HepG2 (cell line): ENCODE results near the gene C11orf71. TPM values are rescaled to one million over a fixed set of nuclear protein-coding genes. Genes with fewer than 3 reads are reported as not detected.

Source experiments
- AHDC1 ChIP-seq: sonication (generic); formaldehyde crosslinking; IDR thresholded peaks from 2 replicates; pipeline ENCODE4 v1.5.1; 2020; ENCODE audit warnings: mild to moderate bottlenecking, missing genetic modification reagents, borderline replicate concordance
- AKNA ChIP-seq: sonication (generic); formaldehyde crosslinking; IDR thresholded peaks from 2 replicates; pipeline ENCODE4 v1.4.0; 2020; ENCODE audit warnings: missing genetic modification reagents, borderline replicate concordance
- HNF4G ChIP-seq, 2 experiments: sonication (generic) in 1 of 2; formaldehyde crosslinking in 1 of 2; IDR thresholded peaks; 2 replicates each; pipeline versions ENCODE4 v1.4.0 to v1.6.1; 2011 to 2020; ENCODE audit warnings: borderline replicate concordance in 2 of 2, low read depth in 2 of 2, mild to moderate bottlenecking in 2 of 2, low read length in 1 of 2, missing genetic modification reagents in 1 of 2, moderate library complexity in 1 of 2
- NR2C2 ChIP-seq: sonication (generic); formaldehyde crosslinking; IDR thresholded peaks from 2 replicates; pipeline ENCODE4 v1.4.0; 2020; ENCODE audit warnings: missing genetic modification reagents, mild to moderate bottlenecking, moderate library complexity, borderline replicate concordance
- TMF1 ChIP-seq: sonication (generic); formaldehyde crosslinking; IDR thresholded peaks from 2 replicates; pipeline ENCODE4 v1.8.1; 2022; ENCODE audit warnings: low read depth, missing genetic modification reagents
- TP53 ChIP-seq: sonication (generic); formaldehyde crosslinking; conservative IDR thresholded peaks from 2 replicates; pipeline ENCODE4 v1.4.0; 2020; ENCODE audit warnings: missing genetic modification reagents
- ZNF101 ChIP-seq: sonication (generic); formaldehyde crosslinking; IDR thresholded peaks from 2 replicates; pipeline ENCODE4 v1.4.0; 2020; ENCODE audit warnings: mild to moderate bottlenecking, low read depth, missing genetic modification reagents, borderline replicate concordance
- ZNF136 ChIP-seq: sonication (generic); formaldehyde crosslinking; IDR thresholded peaks from 2 replicates; pipeline ENCODE4 v1.8.1; 2022; ENCODE audit warnings: low read depth, mild to moderate bottlenecking, moderate library complexity, missing genetic modification reagents
- ZNF737 ChIP-seq: sonication (generic); formaldehyde crosslinking; IDR thresholded peaks from 2 replicates; pipeline ENCODE4 v1.5.0; 2020; ENCODE audit warnings: missing genetic modification reagents, mild to moderate bottlenecking, borderline replicate concordance
- ZNF784 ChIP-seq: sonication (generic); formaldehyde crosslinking; IDR thresholded peaks from 2 replicates; pipeline ENCODE4 v1.5.1; 2020; ENCODE audit warnings: missing genetic modification reagents, mild to moderate bottlenecking, borderline replicate concordance
- polyA plus RNA-seq, 8 experiments: library from polyadenylated mRNA; depleted of rRNA in 3 of 8; stranded (reverse) in 7 of 8; unstranded in 1 of 8; fragments of >200 nt; fragmentation: Illumina TruSeq in 4 of 8; extraction: Trizol in 4 of 8; gene quantifications; 2 replicates each; pipeline versions ENCODE4 v1.2.1 to v1.2.3, GENCODE V29; 2011 to 2016; ENCODE audit warnings: low read depth in 4 of 8, missing spikeins in 1 of 8, mixed read lengths in 1 of 8; ENCODE audit not compliant: insufficient read depth in 1 of 8
- total RNA-seq, 5 experiments: library from RNA; depleted of rRNA; stranded (reverse); fragments of >200 nt; fragmentation: Illumina TruSeq; extraction: Trizol; gene quantifications; 2 replicates each; pipeline ENCODE4 v1.2.3, GENCODE V29; 2016; ENCODE audit warnings: low read depth in 1 of 5
- TF ChIP-seq, protein P1 (sequence below): sonication (generic); formaldehyde crosslinking; IDR thresholded peaks from 2 replicates; pipeline ENCODE4 v1.5.0; 2020; ENCODE audit warnings: mild to moderate bottlenecking, missing genetic modification reagents

C11orf71 gene
- total and polyA plus RNA-seq, 2 of the 13 experiments (the other 11 are each of a cell fraction or from before 2014, with no cell fraction given) = 7.1 to 7.8 TPM

GRCh38 chr11:114400216-114400914 is at the start of gene C11orf71, which contains the start of gene RBM7 (continued):
- TF ChIP-seq AHDC1 (CRISPR knock-in tag) (0 out of 2 replicates have a peak, but pooled peaks have one; percentile 43), HNF4G (IDR thresholded peaks at IDR 0.05; ENCODE audit: borderline replicate concordance, low read depth, low read length) (peak; percentile 58), HNF4G (CRISPR knock-in tag; IDR thresholded peaks at IDR 0.05; ENCODE audit: borderline replicate concordance, low read depth) (0 out of 2 replicates have a peak, but pooled peaks have one; percentile 22), AKNA (CRISPR knock-in tag) (peak; percentile 52; the same call in 1 of the 2 replicates), TP53 (peak; percentile 81; the same call in 1 of the 2 replicates), ZNF136 (CRISPR knock-in tag) (no peak), NR2C2 (CRISPR knock-in tag) (peak; percentile 93), ZNF737 (no peak), TMF1 (no peak), ZNF784 (CRISPR knock-in tag) (no peak; the same call in 1 of the 2 replicates), ZNF101 (CRISPR knock-in tag) (no peak)
- TF ChIP-seq, protein P1, sequence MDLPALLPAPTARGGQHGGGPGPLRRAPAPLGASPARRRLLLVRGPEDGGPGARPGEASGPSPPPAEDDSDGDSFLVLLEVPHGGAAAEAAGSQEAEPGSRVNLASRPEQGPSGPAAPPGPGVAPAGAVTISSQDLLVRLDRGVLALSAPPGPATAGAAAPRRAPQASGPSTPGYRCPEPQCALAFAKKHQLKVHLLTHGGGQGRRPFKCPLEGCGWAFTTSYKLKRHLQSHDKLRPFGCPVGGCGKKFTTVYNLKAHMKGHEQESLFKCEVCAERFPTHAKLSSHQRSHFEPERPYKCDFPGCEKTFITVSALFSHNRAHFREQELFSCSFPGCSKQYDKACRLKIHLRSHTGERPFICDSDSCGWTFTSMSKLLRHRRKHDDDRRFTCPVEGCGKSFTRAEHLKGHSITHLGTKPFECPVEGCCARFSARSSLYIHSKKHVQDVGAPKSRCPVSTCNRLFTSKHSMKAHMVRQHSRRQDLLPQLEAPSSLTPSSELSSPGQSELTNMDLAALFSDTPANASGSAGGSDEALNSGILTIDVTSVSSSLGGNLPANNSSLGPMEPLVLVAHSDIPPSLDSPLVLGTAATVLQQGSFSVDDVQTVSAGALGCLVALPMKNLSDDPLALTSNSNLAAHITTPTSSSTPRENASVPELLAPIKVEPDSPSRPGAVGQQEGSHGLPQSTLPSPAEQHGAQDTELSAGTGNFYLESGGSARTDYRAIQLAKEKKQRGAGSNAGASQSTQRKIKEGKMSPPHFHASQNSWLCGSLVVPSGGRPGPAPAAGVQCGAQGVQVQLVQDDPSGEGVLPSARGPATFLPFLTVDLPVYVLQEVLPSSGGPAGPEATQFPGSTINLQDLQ (CRISPR knock-in tag) = no peak
